ENCODE data around the gene CD6. TPM values are rescaled to one million over a fixed set of nuclear protein-coding genes. Genes with fewer than 3 reads are reported as not detected.

The CD6 gene
- polyA plus RNA-seq, 4 donors: 0.67 to 1.6 (median 1.0) TPM

GRCh38 chr11:61007956-61008896, 36.7 kb downstream of the CD6 start:
- DNase-seq (ENCODE audit: low read depth in 4 of 4, low spot score in 3 of 4): no peak

DNA sequence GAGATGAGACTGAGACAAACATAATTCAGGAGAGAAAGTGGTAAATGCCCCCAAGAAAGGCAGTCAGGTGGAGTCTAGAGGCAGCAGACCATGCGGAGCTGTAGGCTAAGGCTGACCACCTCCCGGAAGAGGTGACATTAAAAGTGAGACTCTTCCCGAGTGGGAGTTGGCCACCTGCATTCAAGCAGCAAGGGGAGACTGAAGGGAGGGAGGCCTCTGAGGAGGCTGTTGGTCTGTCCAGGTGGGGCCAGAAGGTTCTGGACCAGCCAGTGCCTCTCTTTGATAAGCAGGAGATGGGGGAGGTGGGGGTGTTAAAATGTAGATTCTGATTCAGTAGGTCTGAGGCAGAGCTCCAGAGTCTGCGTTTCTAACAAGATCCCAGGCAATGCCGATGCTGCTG, 37.5 kb downstream of the CD6 start:
- DNase-seq (ENCODE audit: low read depth in 4 of 4, low spot score in 3 of 4): no peak

GRCh38 chr11:61009392-61010275, 38.2 kb downstream of the CD6 start:
- DNase-seq (ENCODE audit: low read depth in 4 of 4, low spot score in 3 of 4): no peak

DNA sequence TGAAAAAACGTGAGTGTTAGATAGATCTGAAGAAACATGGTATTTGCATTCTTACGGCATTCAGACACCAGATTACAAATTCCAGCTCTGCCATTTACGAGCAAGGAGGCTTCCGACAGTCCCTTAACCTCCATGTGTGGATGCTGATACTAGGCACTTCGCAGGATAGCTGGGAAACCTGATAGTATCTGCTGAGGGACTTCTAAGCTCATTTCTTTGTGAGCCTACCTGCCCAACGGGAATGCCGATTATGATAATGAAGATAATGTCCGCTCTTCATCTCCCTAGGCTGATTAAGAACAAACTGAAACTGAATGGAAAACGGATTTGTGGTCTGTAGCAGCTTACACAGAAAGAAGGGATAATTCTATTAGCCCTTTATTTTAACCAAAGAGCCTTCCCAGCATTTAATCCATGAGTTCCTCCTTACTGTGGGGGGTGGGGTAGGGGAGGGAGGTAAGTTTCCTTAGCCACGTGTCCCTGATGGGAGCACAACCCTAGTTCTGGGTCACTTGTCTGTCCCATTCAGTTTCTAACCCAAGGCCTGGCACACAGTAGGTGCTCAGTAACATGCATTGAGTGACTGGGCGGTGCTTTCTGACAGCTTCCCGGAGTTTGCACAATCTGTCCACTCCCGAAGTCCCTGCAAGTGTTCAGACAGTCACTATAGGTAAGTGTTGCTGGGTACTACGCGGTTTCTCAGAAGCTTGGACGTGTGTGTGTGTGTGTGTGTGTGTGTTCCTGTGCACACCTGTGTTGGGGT, 39.2 kb downstream of the CD6 start:
- no peak for DNase-seq (ENCODE audit: low read depth in 4 of 4, low spot score in 3 of 4)

GRCh38 chr11:61011229-61011870, 39.9 kb downstream of the CD6 start:
- no peak for DNase-seq (ENCODE audit: low read depth in 4 of 4, low spot score in 3 of 4)

DNA sequence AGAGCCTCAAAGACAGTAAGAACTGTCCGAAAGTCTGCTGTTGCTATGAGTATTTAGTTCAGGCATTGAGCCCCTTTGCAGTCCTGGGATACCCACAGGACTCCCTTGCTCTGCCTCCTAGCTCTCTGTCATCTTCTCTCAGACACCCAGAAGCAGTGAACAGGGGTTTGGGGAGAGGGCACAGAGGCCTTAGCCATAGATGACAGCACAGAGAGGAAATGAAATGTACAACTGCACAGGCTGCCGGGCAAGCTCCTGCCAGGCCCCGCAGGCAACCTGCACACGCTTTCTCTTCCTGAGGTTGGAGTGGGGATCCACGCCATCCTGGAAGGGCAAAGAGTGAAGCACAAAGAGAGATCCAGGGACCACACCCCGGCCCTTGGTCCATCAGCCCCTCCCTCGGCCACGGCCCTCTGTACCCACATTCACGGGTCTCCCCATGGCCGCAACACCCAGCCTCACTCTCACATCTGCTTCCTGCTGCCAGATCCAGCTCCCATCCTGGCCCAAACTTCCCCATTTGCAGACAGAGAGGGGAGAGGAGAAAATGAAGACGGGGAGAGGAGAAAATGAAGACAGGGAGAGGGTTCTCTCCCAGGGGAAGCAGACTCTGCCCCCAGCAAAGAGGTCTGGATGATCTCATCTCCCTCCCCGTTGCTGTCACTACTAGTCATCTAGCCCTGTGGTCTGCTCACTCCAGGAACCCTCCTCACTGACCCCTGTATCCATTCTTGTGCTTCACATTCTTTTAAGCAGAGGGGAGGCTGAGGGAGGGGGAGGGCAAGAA, 40.7 kb downstream of the CD6 start:
- DNase-seq (ENCODE audit: low read depth in 4 of 4, low spot score in 3 of 4): no peak

DNA sequence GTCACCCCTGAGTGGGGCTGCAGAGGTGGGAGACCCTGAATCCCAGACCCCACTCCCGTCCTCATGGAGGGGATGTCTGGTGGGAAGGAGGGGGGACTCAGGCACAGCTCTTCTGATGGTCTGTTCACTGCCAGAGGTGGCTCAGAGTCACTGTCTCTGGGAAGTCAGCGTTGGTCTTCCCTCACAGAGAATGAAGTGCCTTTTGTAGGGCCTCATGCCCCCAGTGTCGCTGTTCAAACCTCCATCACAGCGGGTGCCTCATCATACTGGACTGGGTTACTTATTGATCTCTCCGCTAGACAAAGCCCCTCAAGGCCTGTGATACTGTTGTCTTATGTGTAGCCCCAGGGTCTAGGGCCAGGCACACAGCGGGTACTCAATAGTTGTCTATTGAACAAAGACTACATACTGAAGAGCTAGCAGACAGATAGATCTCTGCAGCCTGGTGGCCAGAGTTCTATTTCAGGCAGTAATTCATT, 41.3 kb downstream of the CD6 start:
- DNase-seq (ENCODE audit: low read depth in 4 of 4, low spot score in 3 of 4): no peak

DNA sequence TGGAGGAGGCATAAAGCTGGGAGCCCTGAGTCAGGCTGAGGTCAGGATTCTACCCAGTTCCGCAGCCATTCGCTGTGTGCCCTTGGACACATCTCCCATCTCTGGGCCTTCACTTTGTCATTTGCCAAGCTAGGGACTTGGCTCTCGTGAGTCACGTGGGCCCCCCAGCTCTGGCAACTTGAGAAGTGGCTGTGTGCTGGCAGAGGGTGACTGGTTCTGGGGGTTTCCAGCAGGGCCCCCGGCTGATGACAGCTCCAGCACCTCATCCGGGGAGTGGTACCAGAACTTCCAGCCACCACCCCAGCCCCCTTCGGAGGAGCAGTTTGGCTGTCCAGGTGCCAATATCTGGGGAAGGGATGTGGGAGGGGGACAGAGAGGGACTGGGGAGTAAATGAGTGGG, 46.6 kb downstream of the CD6 start:
- no peak for DNase-seq (ENCODE audit: low read depth in 4 of 4, low spot score in 3 of 4)

- DNase-seq (ENCODE audit: low read depth in 4 of 4, low spot score in 3 of 4): no peak
These were observed 47.8 kb downstream of the CD6 start for GRCh38 chr11:61019037-61019831.

- DNase-seq (ENCODE audit: low read depth in 4 of 4, low spot score in 3 of 4): no peak
These were observed 48.4 kb downstream of the CD6 start for GRCh38 chr11:61019832-61020405.

DNA sequence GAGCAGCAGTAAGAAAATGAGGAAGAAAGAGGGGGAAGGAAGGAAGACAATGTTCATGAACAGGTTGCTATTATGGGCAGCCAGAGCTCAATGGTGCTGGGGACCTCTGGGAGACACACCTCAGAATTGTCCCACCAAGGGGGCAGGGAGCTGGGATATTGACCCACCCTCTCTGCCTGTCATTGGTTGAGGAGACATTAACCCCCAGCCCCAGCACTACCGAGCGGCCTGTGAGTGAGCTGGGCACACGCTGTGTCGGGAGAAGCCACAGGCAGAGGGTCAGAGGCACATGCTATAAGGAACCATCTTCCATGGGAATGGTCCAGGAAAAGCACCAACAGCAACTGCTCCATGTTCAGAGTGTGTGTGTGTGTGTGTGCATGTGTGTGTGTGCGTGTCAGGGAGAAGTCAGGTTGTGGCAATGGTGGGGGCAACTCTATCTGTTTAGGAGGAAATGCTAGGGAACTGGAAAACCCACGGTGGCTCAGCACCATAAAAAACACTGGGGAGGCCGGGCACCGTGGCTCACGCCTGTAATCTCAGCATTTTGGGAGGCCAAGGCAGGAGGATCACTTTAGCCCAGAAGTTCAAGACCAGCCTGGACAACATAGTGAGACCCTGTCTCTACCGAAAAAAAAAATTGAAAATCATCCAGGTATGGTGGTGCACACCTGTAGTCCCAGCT, 49.2 kb downstream of the CD6 start:
- no peak for DNase-seq (ENCODE audit: low read depth in 4 of 4, low spot score in 3 of 4)

GRCh38 chr11:61021661-61022212, 50.3 kb downstream of the CD6 start:
- no peak for DNase-seq (ENCODE audit: low read depth in 4 of 4, low spot score in 3 of 4)

- DNase-seq (ENCODE audit: low read depth in 4 of 4, low spot score in 3 of 4): no peak
These were observed 51.0 kb downstream of the CD6 start for GRCh38 chr11:61022311-61023085.

GRCh38 chr11:61023086-61023965, 51.8 kb downstream of the CD6 start:
- no peak for DNase-seq (ENCODE audit: low read depth in 4 of 4, low spot score in 3 of 4)

GRCh38 chr11:61023966-61024295, 52.5 kb downstream of the CD6 start:
- no peak for DNase-seq (ENCODE audit: low read depth in 4 of 4, low spot score in 3 of 4)

Data from right renal pelvis (tissue), 4 donors.